SK-MEL-5 (cell line): Measurements from ENCODE around the gene TCHP. TPM values are rescaled to one million over a fixed set of nuclear protein-coding genes. Genes with fewer than 3 reads are reported as not detected.

Source experiments
- DNase-seq: peaks from one replicate; pipeline ENCODE4 v3.0.0-alpha.2; 2016; ENCODE audit warnings: low read depth, low spot score
- in situ Hi-C: cut with HindIII; loops from 2 replicates; pipeline ENCODE4 v1.10.0; 2016; ENCODE audit warnings: low sequenced_read_pairs, high pct_unique_total_duplicates, low pct_unique_long_range_greater_than_20kb
- small RNA-seq, 2 experiments: library from RNA; depleted of rRNA; stranded (forward); fragments of <200 nt; gene quantifications; one replicate each; pipeline ENCODE3, GENCODE V24; 2014
- total RNA-seq: library from RNA; depleted of rRNA; stranded (reverse); fragments of >200 nt; shearing (Covaris generic); gene quantifications from 2 replicates; pipeline ENCODE4 v1.2.3, GENCODE V29; 2014; rRNA removed

TCHP gene
- total RNA-seq, 1 experiment from 2014 or later, result 12.0 TPM

DNA sequence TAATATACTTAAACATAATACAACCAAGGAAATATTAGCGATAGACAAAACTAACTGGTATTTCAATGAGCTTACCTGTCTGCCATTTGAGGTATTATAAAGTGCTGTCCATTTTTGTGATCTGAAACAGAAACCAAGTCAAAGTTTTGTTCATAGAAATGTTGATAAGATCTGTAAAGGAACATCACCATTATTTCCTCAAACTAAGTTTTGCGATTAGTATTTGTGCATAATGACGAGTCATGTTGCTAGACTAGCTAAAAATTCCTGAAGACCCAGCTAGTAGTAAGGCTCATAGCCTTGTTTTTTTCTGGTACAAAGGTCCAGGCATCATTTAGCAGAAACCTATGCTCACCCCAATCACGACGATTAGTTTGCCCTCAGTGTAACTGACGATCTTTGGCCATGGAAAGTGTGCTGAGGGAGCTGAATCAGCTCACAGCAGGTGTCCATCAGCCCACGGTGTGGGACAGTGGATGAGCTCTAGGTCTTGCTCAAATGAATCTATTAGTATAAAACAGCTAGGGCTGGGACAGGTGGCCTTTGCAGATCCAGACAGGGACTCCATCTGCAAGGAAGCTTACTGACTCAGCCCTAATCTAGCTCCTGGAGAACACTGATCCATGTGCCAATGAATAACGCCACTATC lies 67.4 kb downstream of the TCHP start:
- DNase-seq, result no peak
- in situ Hi-C loops, result no loop called here

Small RNA genes lying within 50 kb of the gene (small RNA-seq; reads per million reads assigned to genes)
- gene RN7SL441P, result 0 reads per million in 2 experiments

Other genes with a start within 250 kb of the TCHP start
- gene FAM222A, start 186.4 kb upstream of the TCHP start, total RNA-seq, result 8.5 and 8.9 TPM in 2 replicates
- 0.13 TPM in 2 replicates for gene TRPV4, start 66.9 kb upstream of the TCHP start, total RNA-seq
- 31.3 and 35.4 TPM in 2 replicates for gene GLTP, start 19.7 kb upstream of the TCHP start, total RNA-seq
- 32.8 and 36.0 TPM in 2 replicates for gene GIT2, start 96.1 kb downstream of the TCHP start, total RNA-seq
- gene ANKRD13A, start 99.2 kb downstream of the TCHP start, total RNA-seq, result 36.4 and 45.8 TPM in 2 replicates
- 26.7 and 29.5 TPM in 2 replicates for gene C12orf76, start 148.2 kb downstream of the TCHP start, total RNA-seq
- gene IFT81, start 224.1 kb downstream of the TCHP start, total RNA-seq, result 74.7 and 77.1 TPM in 2 replicates